Measurements from ENCODE around the gene FDXACB1.

FDXACB1 gene

DNA sequence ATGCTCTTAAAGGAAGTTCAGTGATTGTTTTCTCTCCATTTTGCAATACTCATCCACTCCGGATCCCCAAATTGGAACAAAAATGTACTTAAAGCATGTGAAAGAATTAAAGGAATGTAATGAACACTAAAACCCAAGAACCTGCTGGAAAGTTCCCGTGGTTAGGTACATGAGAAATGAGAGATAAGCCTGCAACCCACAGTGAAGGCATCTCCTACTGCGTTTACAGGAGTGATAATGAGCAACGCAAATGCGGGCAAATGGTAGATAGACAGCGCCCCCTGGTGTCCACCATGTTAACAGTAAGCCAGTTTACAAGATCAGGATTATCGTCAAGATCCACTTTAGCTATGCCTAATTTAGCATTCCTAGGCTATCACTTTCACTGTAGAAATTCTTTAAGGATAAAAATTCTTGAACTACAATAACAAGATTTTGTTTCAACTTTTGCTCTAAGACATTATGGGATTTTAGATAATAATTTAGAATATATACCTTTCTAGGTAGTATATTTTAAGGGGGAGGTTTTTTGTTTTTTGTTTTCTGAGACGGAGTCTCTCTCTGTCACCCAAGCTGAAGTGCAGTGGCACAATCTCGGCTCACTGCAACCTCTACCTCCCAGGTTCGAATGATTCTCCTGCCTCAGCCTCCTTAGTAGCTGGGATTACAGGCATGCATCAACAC is 37.5 kb downstream of the FDXACB1 start:
- Histone ChIP-seq H3K4me3 (ENCODE audit: low read depth in 1 of 2, low read length in 2 of 2) (no peak overlapping the region), H3K4me1 (ENCODE audit: control insufficient read depth in 1 of 2, insufficient read depth in 2 of 2, low read length in 2 of 2) (peaks cover 4 to 5% of the 10 kb centered on the region in 2 donors), H3K9me3 (ENCODE audit: control insufficient read depth in 1 of 2, low read length in 2 of 2) (no peaks in the 10 kb centered on the region), H3K27ac (ENCODE audit: low read length) (no peak overlapping the region), H3K36me3 (ENCODE audit: control insufficient read depth in 1 of 2, insufficient read depth in 2 of 2, low read length in 2 of 2) (peaks cover 27 to 44% of the 10 kb centered on the region in 2 donors), H3K27me3 (ENCODE audit: low read depth, low read length) (no peaks in the 10 kb centered on the region)

- H3K27ac ChIP-seq (ENCODE audit: low read length): no peak overlapping the region
- H3K9me3 ChIP-seq (ENCODE audit: control insufficient read depth in 1 of 2, low read length in 2 of 2): no peaks in the 10 kb centered on the region
- H3K4me3 ChIP-seq (ENCODE audit: low read depth in 1 of 2, low read length in 2 of 2): no peak overlapping the region
- no peaks in the 10 kb centered on the region for H3K27me3 ChIP-seq (ENCODE audit: low read depth, low read length)
- peaks cover 27 to 45% of the 10 kb centered on the region in 2 donors for H3K36me3 ChIP-seq (ENCODE audit: control insufficient read depth in 1 of 2, insufficient read depth in 2 of 2, low read length in 2 of 2)
- H3K4me1 ChIP-seq (ENCODE audit: control insufficient read depth in 1 of 2, insufficient read depth in 2 of 2, low read length in 2 of 2): peaks cover 4 to 5% of the 10 kb centered on the region in 2 donors
Observed at GRCh38 chr11:111840143-111840542, 38.8 kb downstream of the FDXACB1 start.

DNA sequence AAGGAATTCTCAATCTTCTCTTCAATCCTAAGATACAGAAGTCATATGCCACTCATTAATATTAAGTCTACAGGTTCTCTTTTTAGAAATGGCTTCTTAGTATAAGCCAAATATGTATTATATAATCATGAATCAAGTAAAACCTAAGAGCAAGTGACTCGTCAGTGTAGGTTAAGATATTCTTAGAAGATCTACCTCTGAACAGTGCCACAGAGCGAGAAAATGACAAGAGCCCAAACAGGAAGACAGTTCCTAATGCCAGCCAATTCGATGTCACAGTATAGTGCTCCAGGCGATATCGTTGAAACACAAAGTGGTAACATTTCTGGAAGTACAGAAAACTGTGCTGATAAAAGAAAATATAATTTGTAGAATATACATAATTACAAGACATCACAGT is 40.9 kb downstream of the FDXACB1 start:
- Histone ChIP-seq H3K4me1 (ENCODE audit: control insufficient read depth in 1 of 2, insufficient read depth in 2 of 2, low read length in 2 of 2) (peaks cover 4 to 5% of the 10 kb centered on the region in 2 donors), H3K36me3 (ENCODE audit: control insufficient read depth in 1 of 2, insufficient read depth in 2 of 2, low read length in 2 of 2) (peaks cover 14 to 29% of the 10 kb centered on the region in 2 donors), H3K9me3 (ENCODE audit: control insufficient read depth in 1 of 2, low read length in 2 of 2) (no peaks in the 10 kb centered on the region), H3K27me3 (ENCODE audit: low read depth, low read length) (no peaks in the 10 kb centered on the region), H3K27ac (ENCODE audit: low read length) (no peak overlapping the region), H3K4me3 (ENCODE audit: low read depth in 1 of 2, low read length in 2 of 2) (no peak overlapping the region)

DNA sequence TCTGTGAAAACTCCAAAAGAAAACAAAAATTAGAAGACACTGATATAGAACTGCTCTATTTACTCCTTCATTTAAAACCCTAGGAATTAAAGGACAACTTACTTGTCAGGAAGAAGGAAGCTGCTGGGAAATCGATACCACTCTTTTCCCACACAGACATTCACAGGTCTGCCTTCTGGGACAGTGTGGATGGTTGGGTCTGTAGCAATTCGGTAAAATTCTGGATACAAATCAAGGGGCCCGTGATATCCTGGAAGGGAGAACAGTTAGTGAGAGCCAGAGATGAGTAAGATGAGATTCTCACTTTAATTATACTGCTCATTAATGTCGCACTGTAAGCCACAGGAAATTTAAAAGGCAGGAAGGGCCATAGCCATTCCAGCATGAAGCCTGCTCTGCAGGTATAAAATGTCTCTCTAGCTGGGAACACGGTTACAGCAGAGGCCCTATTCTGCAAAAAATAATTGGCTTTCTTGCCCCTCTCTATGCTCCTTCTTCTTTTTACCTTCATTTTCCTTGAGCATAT is 41.5 kb downstream of the FDXACB1 start:
- Histone ChIP-seq H3K27me3 (ENCODE audit: low read depth, low read length) (no peaks in the 10 kb centered on the region), H3K27ac (ENCODE audit: low read length) (no peak overlapping the region), H3K9me3 (ENCODE audit: control insufficient read depth in 1 of 2, low read length in 2 of 2) (no peaks in the 10 kb centered on the region), H3K4me1 (ENCODE audit: control insufficient read depth in 1 of 2, insufficient read depth in 2 of 2, low read length in 2 of 2) (peaks cover 4 to 5% of the 10 kb centered on the region in 2 donors), H3K36me3 (ENCODE audit: control insufficient read depth in 1 of 2, insufficient read depth in 2 of 2, low read length in 2 of 2) (peaks cover 14 to 32% of the 10 kb centered on the region in 2 donors), H3K4me3 (ENCODE audit: low read depth in 1 of 2, low read length in 2 of 2) (no peak overlapping the region)

GRCh38 chr11:111836721-111837120 is 42.2 kb downstream of the FDXACB1 start:
- H3K36me3 ChIP-seq (ENCODE audit: control insufficient read depth in 1 of 2, insufficient read depth in 2 of 2, low read length in 2 of 2): peaks cover 14 to 32% of the 10 kb centered on the region in 2 donors
- no peaks in the 10 kb centered on the region for H3K27me3 ChIP-seq (ENCODE audit: low read depth, low read length)
- no peak overlapping the region for H3K4me3 ChIP-seq (ENCODE audit: low read depth in 1 of 2, low read length in 2 of 2)
- peaks cover 4 to 5% of the 10 kb centered on the region in 2 donors for H3K4me1 ChIP-seq (ENCODE audit: control insufficient read depth in 1 of 2, insufficient read depth in 2 of 2, low read length in 2 of 2)
- no peaks in the 10 kb centered on the region for H3K9me3 ChIP-seq (ENCODE audit: control insufficient read depth in 1 of 2, low read length in 2 of 2)
- no peak overlapping the region for H3K27ac ChIP-seq (ENCODE audit: low read length)

- H3K9me3 ChIP-seq (ENCODE audit: control insufficient read depth in 1 of 2, low read length in 2 of 2): no peaks in the 10 kb centered on the region
- no peak overlapping the region for H3K27ac ChIP-seq (ENCODE audit: low read length)
- H3K4me1 ChIP-seq (ENCODE audit: control insufficient read depth in 1 of 2, insufficient read depth in 2 of 2, low read length in 2 of 2): peaks cover 1 to 4% of the 10 kb centered on the region in 2 donors
- peaks cover 14 to 32% of the 10 kb centered on the region in 2 donors for H3K36me3 ChIP-seq (ENCODE audit: control insufficient read depth in 1 of 2, insufficient read depth in 2 of 2, low read length in 2 of 2)
- no peak overlapping the region for H3K4me3 ChIP-seq (ENCODE audit: low read depth in 1 of 2, low read length in 2 of 2)
- H3K27me3 ChIP-seq (ENCODE audit: low read depth, low read length): no peaks in the 10 kb centered on the region
Observed at GRCh38 chr11:111836162-111836561, 42.8 kb downstream of the FDXACB1 start.

GRCh38 chr11:111835665-111836064 is 43.3 kb downstream of the FDXACB1 start:
- H3K9me3 ChIP-seq (ENCODE audit: control insufficient read depth in 1 of 2, low read length in 2 of 2): no peaks in the 10 kb centered on the region
- no peak overlapping the region for H3K4me3 ChIP-seq (ENCODE audit: low read depth in 1 of 2, low read length in 2 of 2)
- H3K27me3 ChIP-seq (ENCODE audit: low read depth, low read length): no peaks in the 10 kb centered on the region
- H3K4me1 ChIP-seq (ENCODE audit: control insufficient read depth in 1 of 2, insufficient read depth in 2 of 2, low read length in 2 of 2): peaks cover 0 to 4% of the 10 kb centered on the region in 2 donors
- peaks cover 14 to 32% of the 10 kb centered on the region in 2 donors for H3K36me3 ChIP-seq (ENCODE audit: control insufficient read depth in 1 of 2, insufficient read depth in 2 of 2, low read length in 2 of 2)
- H3K27ac ChIP-seq (ENCODE audit: low read length): no peak overlapping the region

- Histone ChIP-seq H3K36me3 (ENCODE audit: control insufficient read depth in 1 of 2, insufficient read depth in 2 of 2, low read length in 2 of 2) (peaks cover 14 to 31% of the 10 kb centered on the region in 2 donors), H3K27ac (ENCODE audit: low read length) (no peak overlapping the region), H3K4me3 (ENCODE audit: low read depth in 1 of 2, low read length in 2 of 2) (no peak overlapping the region), H3K4me1 (ENCODE audit: control insufficient read depth in 1 of 2, insufficient read depth in 2 of 2, low read length in 2 of 2) (no peaks in the 10 kb centered on the region), H3K27me3 (ENCODE audit: low read depth, low read length) (no peaks in the 10 kb centered on the region), H3K9me3 (ENCODE audit: control insufficient read depth in 1 of 2, low read length in 2 of 2) (no peaks in the 10 kb centered on the region)
Observed at GRCh38 chr11:111834432-111835163, 44.4 kb downstream of the FDXACB1 start.

GRCh38 chr11:111833524-111833923 is 45.4 kb downstream of the FDXACB1 start:
- Histone ChIP-seq H3K27ac (ENCODE audit: low read length) (no peak overlapping the region), H3K9me3 (ENCODE audit: control insufficient read depth in 1 of 2, low read length in 2 of 2) (no peaks in the 10 kb centered on the region), H3K4me1 (ENCODE audit: control insufficient read depth in 1 of 2, insufficient read depth in 2 of 2, low read length in 2 of 2) (no peaks in the 10 kb centered on the region), H3K4me3 (ENCODE audit: low read depth in 1 of 2, low read length in 2 of 2) (no peak overlapping the region), H3K27me3 (ENCODE audit: low read depth, low read length) (no peaks in the 10 kb centered on the region), H3K36me3 (ENCODE audit: control insufficient read depth in 1 of 2, insufficient read depth in 2 of 2, low read length in 2 of 2) (peaks cover 20 to 33% of the 10 kb centered on the region in 2 donors)

DNA sequence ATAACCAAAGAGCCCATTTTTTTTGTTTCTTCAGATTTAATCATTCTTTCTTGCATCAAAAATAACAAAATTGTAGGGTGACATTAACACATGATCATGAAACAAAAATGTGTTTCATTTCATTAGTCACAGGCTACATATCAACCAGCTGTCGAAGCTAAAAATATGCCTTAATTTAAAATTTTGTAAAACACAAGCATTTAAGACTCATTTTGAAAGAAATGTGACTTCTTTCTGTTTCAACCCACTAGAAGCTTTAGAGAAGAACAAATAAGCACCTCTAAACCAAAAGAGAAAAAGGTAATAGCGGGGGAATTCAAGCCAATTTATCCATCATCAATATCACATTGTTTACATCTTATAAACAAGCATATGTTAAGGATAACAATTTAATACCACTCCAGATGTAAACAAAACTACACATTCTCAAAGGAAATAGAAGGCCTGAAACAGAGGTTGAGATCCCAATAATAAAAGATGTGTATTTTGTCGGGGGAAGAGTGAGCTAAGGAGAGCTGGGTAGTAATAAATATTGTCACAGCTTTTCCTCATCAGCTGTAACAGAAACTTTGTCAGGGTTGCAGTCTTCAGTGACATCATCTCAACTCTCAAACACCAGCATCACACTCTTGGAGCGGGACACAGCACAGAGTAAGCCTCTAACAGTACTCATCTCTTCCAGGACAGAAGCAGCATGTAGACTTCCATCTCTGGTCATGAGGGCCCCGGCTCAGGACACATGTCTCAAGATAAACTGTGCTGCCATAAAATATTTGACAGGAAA is 49.6 kb downstream of the FDXACB1 start:
- H3K4me1 ChIP-seq (ENCODE audit: control insufficient read depth in 1 of 2, insufficient read depth in 2 of 2, low read length in 2 of 2): no peaks in the 10 kb centered on the region
- peaks cover 16 to 18% of the 10 kb centered on the region in 2 donors for H3K36me3 ChIP-seq (ENCODE audit: control insufficient read depth in 1 of 2, insufficient read depth in 2 of 2, low read length in 2 of 2)
- H3K27me3 ChIP-seq (ENCODE audit: low read depth, low read length): no peaks in the 10 kb centered on the region
- H3K27ac ChIP-seq (ENCODE audit: low read length): no peak overlapping the region
- H3K9me3 ChIP-seq (ENCODE audit: control insufficient read depth in 1 of 2, low read length in 2 of 2): no peaks in the 10 kb centered on the region
- H3K4me3 ChIP-seq (ENCODE audit: low read depth in 1 of 2, low read length in 2 of 2): no peak overlapping the region

All from muscle layer of duodenum (tissue), 2 donors.